ENCODE results near the gene ZNF396.

ZNF396 gene

GRCh38 chr18:35376742-35377695, at the start of gene ZNF396:
Gene ZNF396, minus strand, starts transcription at chr18:35377337. Its CDS starts 3,045 bp downstream, at chr18:35374292.
- DNase-seq (ENCODE audit: low read depth, low spot score), result no peak

DNA sequence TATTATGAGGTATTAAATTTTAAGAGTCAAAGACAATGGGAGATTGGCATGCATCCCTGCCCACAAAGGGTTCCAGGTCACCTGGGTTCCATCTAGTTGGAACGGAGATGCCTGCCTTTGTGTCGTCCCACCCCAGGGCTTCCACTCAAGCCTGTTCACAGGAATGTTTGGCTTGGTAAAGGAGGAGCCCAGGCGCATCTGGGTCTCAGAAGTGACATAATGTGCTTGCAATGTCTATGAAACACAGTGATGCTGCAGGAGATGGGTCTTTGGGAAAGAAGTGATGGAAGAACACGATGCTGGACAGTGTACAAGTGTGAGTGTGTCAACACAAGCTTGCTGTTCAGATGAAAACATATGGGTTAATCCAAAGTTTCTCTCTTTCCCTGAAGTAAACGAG, 49.6 kb upstream of the ZNF396 start:
- DNase-seq (ENCODE audit: low read depth, low spot score), result no peak

GRCh38 chr18:35424356-35424755, 47.2 kb upstream of the ZNF396 start:
- no peak for DNase-seq (ENCODE audit: low read depth, low spot score)

DNA sequence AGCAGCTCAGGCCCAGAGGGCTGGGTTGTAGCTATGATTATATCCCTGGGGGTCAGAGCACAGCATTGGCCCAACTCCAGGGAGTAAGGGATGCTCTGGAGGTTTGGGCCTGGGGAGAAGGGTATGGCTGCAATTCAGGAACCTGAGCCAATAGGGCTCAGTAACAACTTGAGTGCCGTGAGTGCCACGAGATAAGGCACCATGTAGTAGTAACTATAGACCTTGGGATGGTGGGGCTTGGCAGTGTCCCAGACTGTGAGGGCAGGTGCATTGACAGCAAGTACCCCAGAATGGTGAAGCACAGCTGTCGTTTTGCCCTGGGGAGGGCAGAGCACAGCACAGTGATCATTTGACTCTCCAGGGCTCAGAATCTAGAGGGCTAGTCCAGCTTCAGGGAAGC, 45.1 kb upstream of the ZNF396 start:
- DNase-seq (ENCODE audit: low read depth, low spot score), result no peak

- no peak for DNase-seq (ENCODE audit: low read depth, low spot score)
Measured at GRCh38 chr18:35418610-35419009, 41.5 kb upstream of the ZNF396 start.

DNA sequence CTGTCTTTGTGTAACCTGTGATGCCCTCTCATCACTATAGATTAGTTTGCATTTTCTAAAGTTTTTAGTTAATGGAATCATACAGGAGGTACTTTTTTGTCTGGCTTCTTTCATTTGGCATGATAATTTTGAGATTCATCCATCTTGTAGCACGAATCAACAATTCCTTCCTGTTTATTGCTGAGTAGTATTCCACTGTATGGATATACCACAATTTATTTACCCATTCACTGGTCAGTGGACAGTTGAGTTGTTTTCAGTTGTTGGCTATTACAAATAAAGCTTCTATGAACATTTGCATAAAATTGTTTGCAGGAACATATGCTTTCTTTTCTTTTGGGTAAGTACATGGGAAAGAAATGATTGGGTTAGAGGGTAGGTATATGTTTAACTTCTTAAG, 40.1 kb upstream of the ZNF396 start:
- DNase-seq (ENCODE audit: low read depth, low spot score), result no peak

- no peak for DNase-seq (ENCODE audit: low read depth, low spot score)
Measured at GRCh38 chr18:35415511-35416073, 38.5 kb upstream of the ZNF396 start.

- no peak for DNase-seq (ENCODE audit: low read depth, low spot score)
Measured at GRCh38 chr18:35413163-35413511, 36.0 kb upstream of the ZNF396 start.

DNA sequence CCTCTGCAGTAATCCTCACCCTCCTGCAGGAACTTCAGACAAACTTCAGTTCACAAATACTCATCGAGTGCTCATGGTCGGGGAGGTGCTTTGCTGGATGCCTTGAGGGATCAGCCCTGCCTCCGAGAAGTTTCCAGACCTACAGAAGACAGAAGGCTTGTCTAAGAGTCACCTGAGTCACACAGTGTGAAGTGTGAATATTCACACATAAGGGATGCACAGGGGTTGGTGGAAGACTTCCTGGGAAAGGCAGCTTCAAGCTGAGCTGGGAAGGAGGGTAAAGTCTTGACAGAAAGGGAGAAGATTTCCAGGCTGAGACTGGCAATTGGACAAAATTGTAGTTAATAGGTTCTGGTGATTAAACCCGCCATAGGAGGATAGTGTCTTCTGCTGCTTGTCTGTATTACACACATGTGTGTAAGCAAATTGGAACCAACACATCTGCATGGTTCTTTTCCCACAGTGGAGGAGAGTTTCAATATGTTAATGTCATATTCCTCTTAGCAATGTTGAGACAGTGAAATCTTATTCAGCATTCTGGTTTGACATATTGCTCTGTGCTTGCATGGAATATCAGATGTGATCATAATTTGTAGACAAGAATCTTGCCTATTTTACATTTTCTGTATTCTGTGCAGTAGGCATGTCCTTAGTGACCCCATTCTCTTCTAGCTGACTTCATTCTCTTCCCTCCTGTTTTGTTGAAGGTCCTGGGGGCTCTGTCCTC, 34.7 kb upstream of the ZNF396 start:
- DNase-seq (ENCODE audit: low read depth, low spot score), result no peak

DNA sequence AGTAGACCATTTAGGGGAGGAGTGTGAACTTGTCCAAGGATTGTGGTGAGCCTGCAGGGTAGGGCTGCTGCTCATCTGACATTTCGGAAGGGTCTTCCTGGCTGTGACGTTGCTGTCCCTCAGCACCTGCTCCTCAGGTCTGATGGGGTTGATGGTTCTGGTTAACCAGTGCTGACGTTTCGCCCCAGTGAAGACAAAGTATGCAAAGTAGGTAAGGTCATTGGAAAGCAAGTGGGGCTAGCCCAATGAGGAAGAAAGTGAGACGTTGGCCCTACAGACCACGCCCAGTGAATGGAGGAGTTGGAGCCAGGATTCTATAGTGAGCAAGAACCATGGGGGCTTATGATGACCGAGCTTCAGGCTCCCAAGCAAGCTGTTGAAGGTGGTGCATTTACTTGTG, 33.4 kb upstream of the ZNF396 start:
- no peak for DNase-seq (ENCODE audit: low read depth, low spot score)

- no peak for DNase-seq (ENCODE audit: low read depth, low spot score)
Measured at GRCh38 chr18:35409911-35410310, 32.8 kb upstream of the ZNF396 start.

- DNase-seq (ENCODE audit: low read depth, low spot score), result no peak
Measured at GRCh38 chr18:35408843-35409261, 31.7 kb upstream of the ZNF396 start.

DNA sequence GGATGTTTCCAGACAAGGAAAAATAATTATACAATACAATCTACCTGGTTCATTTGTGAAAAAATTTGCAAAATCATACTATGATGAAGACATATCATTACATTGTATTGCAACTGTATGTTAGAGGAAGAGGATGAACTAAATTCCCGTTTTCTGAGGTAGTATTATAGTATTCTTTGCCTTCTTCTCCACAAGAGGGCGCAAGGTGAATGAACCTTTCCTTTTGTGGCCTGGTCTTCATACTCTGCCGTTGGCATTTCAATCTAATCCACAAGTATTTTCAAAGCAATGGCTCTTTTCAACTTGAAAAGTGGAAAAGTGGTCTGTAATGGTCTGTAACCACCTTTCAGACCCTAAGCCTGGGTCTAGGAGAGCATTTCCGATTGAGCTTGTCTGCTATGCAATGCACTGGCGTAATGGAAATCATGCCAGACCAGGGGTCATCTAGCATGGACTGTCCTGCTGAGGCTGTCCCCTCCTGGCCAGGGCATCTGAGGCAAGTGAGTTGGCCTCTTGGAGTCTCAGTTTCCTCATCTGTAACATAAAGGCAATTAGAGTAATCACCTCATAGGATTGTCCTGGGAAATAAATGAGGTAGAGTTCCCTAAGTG, 30.8 kb upstream of the ZNF396 start:
- peak; percentile 44 for DNase-seq (ENCODE audit: low read depth, low spot score)

DNA sequence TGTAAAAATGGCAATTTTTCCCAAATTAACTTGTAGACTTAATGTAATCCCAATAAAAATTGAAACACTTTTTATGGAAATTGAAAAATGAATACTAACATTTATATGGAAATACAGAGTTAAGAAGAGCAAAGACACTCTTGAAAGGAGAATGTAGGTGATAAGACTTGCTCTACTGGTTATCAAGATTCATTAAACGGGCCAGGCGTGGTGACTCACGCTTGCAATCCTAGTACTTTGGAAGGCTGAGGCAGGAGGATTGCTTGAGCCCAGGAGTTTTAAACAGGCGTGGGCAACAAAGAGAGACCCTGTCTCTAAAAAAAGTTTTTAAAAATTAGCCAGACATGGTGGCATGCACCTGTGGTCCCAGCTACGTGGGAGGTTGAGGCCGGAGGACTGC, 29.5 kb upstream of the ZNF396 start:
- no peak for DNase-seq (ENCODE audit: low read depth, low spot score)

GRCh38 chr18:35397976-35398375, 20.8 kb upstream of the ZNF396 start:
- DNase-seq (ENCODE audit: low read depth, low spot score), result no peak

DNA sequence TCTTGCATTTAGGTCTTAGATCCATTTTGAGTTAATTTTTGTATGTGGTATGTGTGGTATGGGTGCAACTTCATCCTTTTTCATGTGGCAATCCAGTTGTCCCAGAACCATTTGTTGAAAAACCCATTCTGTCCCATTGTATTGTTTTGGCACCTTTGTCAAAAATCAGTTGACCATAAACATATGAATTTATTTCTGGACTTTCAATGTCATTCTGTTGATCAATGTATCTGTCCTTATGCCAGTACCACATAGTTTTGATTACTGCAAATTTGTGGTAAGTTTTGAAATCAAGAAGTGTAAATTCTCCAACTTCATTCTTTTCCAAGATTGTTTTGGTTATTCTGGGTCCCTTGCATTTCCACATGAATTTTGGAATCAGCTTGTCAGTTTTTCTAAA, 16.6 kb upstream of the ZNF396 start:
- no peak for DNase-seq (ENCODE audit: low read depth, low spot score)

DNA sequence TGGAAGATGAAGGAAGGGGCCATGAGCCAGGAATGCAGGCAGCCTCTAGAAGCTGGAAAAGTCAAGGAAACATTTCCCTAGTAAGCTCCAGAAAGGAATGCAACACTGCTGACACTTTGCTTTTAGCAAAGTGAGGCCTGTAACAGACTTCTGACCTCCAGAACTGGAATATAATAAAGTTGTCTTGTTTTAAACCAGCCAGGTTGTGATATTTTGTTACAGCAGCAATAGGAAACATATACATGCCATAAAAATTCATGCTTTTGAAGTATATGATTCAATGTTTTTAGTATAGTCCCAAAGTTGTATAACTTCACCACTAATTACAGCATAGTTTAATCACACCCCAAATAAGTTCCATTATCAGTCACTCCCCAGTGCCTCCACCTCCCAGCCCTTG, 15.2 kb upstream of the ZNF396 start:
- no peak for DNase-seq (ENCODE audit: low read depth, low spot score)

DNA sequence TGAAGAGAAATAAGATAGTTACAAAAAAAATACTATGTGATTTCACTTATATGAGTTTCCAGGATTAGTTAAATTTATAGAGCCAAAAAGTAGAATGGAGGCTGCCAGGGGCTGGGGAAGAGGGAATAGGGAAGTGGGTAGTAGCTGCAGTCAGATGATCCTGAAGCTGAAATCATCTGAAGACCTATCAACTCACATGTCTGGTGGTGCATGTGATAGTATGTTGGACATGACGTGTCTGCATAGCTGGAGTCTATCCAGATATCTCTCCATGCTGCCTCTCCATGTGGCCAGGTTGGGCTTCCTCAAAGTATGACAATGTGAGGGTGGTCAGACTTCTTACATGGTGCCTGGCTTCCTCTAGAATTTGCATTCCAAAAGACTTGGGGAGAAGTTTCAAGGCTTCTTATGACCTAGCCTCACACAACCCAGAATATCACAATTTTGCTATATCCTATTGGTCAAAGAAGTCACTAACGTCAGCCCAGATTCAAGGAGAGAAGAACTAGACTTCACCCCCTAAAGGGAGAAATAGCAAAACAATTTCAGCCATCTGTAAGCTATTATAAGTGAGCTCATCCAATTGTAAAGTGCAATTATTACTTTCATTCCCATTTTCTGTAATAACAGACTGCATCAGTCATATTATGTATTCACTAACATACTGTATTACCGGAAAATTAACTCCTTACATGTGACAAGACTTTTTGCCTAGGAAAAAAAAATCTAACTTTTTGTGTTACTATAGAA, 14.0 kb upstream of the ZNF396 start:
- DNase-seq (ENCODE audit: low read depth, low spot score), result no peak

GRCh38 chr18:35389095-35389618, 12.0 kb upstream of the ZNF396 start:
- DNase-seq (ENCODE audit: low read depth, low spot score), result no peak

DNA sequence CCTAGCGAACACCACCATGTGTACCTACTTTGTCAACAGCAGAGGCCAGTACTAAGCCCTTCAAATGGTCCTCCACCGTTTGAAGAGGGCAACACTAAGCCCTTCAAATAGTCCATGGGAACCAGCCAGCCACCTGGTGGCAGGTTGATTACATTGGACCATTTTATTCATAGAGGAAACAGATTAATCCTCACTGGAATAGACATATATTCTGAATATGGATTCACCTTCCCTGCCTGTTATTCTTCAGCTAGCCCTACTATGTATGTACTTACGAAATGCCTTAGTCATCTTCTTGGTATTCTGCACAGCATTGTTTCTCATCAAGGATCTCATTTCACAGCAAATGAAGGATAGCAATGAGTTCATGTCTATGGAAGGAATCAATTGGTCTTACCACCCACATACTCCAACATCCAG, 10.0 kb upstream of the ZNF396 start:
- no peak for DNase-seq (ENCODE audit: low read depth, low spot score)

DNA sequence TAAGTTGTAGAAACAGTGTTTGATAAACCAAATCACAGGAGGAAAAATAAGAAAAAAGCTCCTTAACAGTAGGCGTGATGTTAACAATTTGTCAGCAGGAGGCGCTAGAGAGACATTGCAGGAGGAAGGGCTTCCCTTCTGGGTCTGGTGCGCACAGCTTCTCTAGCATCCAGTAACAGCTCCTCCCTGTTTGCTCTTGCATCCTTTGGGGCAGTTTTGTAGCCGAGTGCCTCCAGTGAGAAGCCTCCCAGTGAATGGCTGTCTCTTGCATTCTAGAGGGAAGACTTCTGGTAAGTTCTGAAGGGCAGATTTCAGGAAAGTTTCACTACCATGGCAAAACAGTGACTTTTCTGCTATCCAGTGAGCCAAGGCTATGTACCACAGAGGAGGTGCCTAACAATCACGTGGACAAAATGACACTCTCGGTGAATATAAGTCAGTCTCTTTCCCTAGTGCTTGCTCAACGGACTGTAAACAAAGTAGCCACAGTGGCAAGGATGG, 9.5 kb upstream of the ZNF396 start:
- DNase-seq (ENCODE audit: low read depth, low spot score), result peak; percentile 41

Measured in brain pericyte (primary cell).